ENCODE measurements around the gene ASCL2.

The ASCL2 gene

DNA sequence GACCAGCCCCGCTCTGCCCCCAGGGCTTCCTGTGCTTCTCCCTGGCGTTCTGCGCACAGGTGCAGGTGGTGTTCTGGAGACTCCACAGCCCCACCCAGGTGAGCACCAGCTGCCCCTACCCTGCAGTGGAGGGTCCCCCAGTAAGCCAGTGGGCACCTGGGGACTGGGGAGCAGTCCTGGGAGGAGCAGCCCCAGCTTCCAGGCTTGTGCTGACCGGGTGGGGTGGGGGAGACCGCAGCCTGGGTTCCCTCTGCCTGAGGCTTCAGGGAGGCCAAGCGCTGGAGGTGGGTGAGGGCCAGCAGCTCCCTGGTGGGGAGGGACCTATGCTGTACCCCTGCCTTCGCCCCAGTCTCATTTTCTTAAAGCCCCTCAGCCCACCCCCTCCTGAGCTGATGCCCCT, 38.3 kb upstream of the ASCL2 start:
- DNase-seq: peak in 1 of 3 experiments; percentile 37

GRCh38 chr11:2307501-2308331, 37.3 kb upstream of the ASCL2 start:
- DNase-seq: no peak

GRCh38 chr11:2306877-2307500, 36.6 kb upstream of the ASCL2 start:
- no peak for DNase-seq

- DNase-seq: no peak
Measured at GRCh38 chr11:2306452-2306823, 36.0 kb upstream of the ASCL2 start.

DNA sequence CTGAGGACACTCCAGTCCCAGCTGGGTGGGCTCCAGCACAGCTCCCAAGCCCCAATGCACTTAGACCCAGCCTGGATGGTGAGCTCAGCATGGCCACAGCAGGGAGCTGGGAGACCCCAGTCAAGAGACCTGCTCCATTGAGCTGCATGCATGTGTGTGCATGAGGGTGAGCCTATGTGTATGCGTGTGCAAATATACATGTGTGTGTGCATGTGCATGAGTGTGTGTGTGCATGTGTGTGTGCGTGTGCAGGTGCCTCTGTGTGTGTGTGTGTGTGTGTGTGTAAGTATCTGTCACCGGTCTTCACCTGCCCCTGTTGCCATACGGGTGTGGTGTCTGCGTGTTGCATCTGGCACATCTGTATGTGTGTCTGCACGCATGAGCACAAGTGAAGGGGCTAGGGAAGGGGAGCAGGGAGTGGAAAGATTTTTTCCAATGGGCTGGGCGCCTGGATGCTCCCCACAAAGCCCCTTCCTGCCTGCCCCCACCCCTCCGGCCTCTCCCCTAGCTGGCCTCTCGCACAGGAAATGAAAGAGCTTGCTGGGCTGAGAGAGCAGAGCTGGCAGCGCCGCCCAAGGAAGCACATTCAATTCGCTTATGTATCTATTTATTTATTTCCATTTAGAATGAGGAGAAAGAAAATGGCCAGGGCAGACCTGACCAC, 35.5 kb upstream of the ASCL2 start:
- no peak for DNase-seq

GRCh38 chr11:2305140-2305778, 34.9 kb upstream of the ASCL2 start:
- DNase-seq: peak; percentile 7 to 69 (median 44)

DNA sequence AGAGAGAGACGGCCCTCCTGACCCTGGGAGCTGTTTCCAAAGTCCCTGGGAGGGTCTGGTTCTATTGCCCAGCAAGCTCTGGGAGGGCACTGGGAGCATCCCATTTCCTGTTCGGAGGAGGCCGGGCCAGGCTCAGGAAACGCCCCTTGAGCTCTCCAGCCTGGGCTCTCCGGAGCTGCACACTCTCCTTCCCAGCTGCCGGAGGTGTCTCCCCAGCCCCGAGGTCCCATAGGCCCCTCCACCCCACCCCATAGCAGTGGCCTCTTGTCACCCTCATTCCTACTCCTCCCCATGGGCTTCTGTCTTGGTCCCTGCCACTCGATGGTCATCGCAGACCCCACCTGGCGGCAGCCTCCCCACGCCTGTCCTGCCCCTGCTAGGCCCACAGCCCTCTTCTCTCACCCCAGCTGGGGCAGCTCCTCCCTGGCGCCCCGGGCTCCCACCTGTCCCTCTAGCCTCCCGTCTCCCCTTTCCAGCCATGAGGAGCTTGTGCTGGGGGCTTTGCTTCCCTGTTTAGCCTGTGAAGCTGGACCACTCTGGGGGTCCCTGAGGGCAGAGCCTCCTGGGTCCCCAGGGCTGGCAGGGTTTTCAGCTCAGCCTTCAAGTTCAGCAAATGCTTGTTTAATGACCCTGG, 34.2 kb upstream of the ASCL2 start:
- no peak for DNase-seq

- DNase-seq: no peak
Measured at GRCh38 chr11:2303627-2304505, 33.5 kb upstream of the ASCL2 start.

DNA sequence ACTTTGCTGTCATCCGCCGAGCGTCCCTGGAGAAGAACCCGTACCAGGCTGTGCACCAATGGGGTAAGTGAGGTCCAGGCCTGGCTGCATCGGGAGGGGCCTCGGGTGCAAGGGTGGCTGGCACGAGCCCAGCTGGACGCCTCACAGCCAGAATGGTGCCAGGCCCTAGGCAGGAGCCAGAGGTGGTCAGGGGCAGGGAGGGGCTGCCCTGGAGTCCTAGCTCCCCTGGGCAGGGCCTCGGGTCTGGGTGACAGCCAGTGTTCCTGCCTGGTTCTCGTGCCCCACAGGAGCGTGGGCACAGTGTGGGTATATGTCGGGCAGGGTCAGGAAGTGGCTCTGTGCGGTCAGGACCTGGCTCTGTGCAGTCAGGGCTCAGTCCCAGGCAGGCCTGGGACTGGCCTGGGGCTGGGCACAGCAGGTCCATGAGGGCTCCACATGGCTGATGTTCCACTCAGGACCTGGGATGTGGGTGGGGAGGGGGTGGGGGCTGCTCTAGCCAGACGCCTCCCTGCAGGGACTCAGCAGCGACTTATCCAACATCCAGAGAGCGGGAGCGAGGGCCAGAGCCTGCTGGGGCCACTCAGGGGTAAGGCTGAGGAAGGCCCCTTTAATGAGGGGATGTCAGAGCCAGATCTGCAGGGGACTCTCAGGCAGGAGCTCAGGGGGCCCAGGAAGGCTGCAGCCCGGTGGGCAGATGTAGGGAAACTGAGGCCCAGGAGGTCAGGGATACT, 32.7 kb upstream of the ASCL2 start:
- no peak for DNase-seq

- DNase-seq: no peak
Measured at GRCh38 chr11:2302306-2302895, 32.0 kb upstream of the ASCL2 start.

DNA sequence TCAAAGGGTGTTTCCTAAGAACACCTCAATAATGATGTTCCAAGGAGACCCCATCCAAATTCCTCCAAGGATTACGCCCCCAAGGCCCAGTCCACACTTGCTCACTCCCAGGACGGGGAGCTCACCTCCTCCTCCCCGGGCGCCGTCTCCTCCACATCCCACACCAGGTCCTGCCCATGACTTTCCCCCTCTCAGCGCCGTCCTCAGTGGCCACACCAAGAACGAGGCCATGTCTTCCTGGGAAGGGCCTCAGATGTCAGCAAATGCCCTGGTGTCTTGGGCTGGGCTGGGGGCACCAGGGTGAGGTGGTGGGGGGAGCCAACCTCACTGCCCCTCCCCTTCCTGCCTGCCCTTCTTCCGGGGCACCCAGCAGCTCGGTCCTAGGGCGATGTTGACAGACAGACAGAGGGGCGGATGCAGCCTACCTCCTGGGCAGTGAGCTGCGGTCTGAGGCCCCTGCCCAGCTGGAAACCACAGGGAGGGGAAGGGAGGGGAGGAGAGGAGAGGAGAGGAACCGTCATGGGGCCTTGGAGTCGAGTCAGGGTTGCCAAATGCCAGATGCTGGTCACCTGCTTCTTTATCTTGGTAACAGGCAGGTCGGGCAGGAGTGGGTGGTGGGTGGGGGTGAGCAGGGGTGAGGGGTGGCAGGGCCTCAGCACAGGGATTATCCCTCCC, 31.4 kb upstream of the ASCL2 start, which contains the start of the genes C11orf21 and TSPAN32:
Gene C11orf21, minus strand, starts transcription at position 288 of the 675 bp plus-strand sequence. Its CDS starts 110 bp downstream, at position 178.
Gene TSPAN32, plus strand, starts transcription at position 383 of the 675 bp plus-strand sequence. Its CDS starts 137 bp downstream, at position 520.
- peak in 2 of 3 experiments; percentile 40 to 67 for DNase-seq

- DNase-seq: peak in 1 of 3 experiments; percentile 39
Measured at GRCh38 chr11:2300936-2301630, 30.7 kb upstream of the ASCL2 start.

DNA sequence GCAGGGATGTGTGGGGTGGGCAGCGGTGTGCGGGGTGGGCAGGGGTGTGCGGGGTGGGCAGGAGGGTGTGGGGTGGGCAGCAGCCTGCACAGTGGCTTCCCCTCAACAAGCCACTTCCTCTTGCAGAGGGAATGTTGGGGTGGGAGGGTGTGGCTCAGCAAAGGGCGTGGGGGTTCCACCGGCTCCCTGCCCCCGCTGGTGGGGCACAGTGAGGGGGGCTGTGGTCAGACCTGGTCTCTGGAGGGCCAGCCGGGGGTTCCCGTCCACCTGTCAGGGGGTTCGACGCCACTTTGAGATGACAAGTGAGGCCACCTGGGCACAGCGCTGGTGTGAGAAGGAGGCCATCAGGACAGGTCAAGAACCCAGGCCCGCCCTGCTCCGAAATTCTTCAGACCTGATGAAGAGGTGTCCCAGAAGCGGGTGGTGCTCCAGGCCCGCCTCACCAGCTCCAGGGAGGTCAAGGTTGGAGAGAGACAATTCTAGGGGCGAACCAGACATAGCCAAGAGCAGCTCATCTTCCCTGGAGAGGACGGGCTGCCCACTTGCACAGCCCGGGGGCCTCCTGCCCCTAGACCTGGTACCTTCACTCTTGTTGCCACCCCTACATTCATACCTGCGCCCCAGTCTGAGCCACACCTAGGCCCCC, 30.0 kb upstream of the ASCL2 start:
- no peak for DNase-seq

GRCh38 chr11:2299773-2300172, 29.4 kb upstream of the ASCL2 start:
- no peak for DNase-seq

GRCh38 chr11:2298795-2299761, 28.7 kb upstream of the ASCL2 start:
- DNase-seq: peak in 2 of 3 experiments; percentile 88 to 91

GRCh38 chr11:2298131-2298794, 27.9 kb upstream of the ASCL2 start:
- no peak for DNase-seq

DNA sequence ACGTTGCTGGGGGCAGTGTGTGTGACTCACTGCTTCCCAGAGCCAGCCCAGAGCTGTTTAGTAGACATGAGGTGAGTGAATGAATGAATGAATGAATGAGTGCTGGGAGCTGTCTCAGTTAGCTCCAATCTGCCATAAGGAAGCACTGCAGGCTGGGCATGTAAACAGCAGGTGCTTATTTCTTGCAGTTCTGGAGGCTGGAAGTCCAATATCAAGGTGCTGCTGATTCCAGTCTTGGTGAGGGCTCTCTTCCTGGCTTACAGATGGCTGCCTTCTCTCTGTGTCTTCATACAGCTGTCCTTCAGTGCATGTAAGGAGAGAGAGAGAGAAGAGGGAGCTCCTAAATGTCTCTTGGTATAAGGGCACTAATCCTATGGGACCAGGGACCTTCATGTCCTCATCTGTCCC, 27.2 kb upstream of the ASCL2 start:
- no peak for DNase-seq
